GM23338 (cell line): Measurements from ENCODE around the gene GRK5. TPM values are rescaled to one million over a fixed set of nuclear protein-coding genes. Genes with fewer than 3 reads are reported as not detected.

Experiments
- ATAC-seq: fragments of 200-7000 bp; cut with Tn5 transposase; 3 replicates; pipeline ENCODE4 v1.9.1; 2020
- DNase-seq: peaks from one replicate; pipeline ENCODE4 v3.0.0-alpha.2; 2015; ENCODE audit warnings: low spot score
- H2AFZ ChIP-seq: fragments of 200-600 bp; sonication (generic); 2 replicates; pipeline ENCODE4 v1.8.0; 2016; ENCODE audit warnings: antibody characterized with exemption, mild to moderate bottlenecking, moderate library complexity
- H3F3A ChIP-seq: fragments of 200-600 bp; sonication (generic); replicated peaks from 2 replicates; pipeline ENCODE4 v1.8.0; 2017; ENCODE audit warnings: antibody characterized with exemption, mixed run types, low read depth
- H3K27ac ChIP-seq: fragments of 200-600 bp; sonication (generic); 2 replicates; pipeline ENCODE4 v1.6.1; 2016; ENCODE audit warnings: low read depth
- H3K27me3 ChIP-seq: fragments of 200-600 bp; sonication (generic); 2 replicates; pipeline ENCODE4 v1.8.0; 2016; ENCODE audit warnings: mild to moderate bottlenecking, mixed run types, moderate library complexity; ENCODE audit not compliant: insufficient read depth
- H3K36me3 ChIP-seq: fragments of 200-600 bp; sonication (generic); 2 replicates; pipeline ENCODE4 v1.8.0; 2016; ENCODE audit warnings: mild to moderate bottlenecking; ENCODE audit not compliant: insufficient read depth
- H3K4me1 ChIP-seq: fragments of 200-600 bp; sonication (generic); 2 replicates; pipeline ENCODE4 v1.8.0; 2016; ENCODE audit warnings: mild to moderate bottlenecking, moderate library complexity; ENCODE audit not compliant: insufficient read depth
- H3K4me2 ChIP-seq: fragments of 200-600 bp; sonication (generic); 2 replicates; pipeline ENCODE4 v1.7.1; 2017; ENCODE audit warnings: mixed run types
- H3K4me3 ChIP-seq: fragments of 200-600 bp; sonication (generic); 2 replicates; pipeline ENCODE4 v1.6.1; 2016; ENCODE audit warnings: mixed run types
- H3K79me2 ChIP-seq: fragments of 200-600 bp; sonication (generic); replicated peaks from 2 replicates; pipeline ENCODE4 v1.8.0; 2017; ENCODE audit warnings: mild to moderate bottlenecking; ENCODE audit not compliant: insufficient read depth
- H3K9me2 ChIP-seq: fragments of 200-600 bp; sonication (generic); 2 replicates; pipeline ENCODE4 v1.8.0; 2017; ENCODE audit not compliant: insufficient read depth
- H4K20me1 ChIP-seq: fragments of 200-600 bp; sonication (generic); replicated peaks from 2 replicates; pipeline ENCODE4 v1.8.0; 2017; ENCODE audit warnings: mild to moderate bottlenecking; ENCODE audit not compliant: insufficient read depth
- H3K27ac Mint-ChIP-seq: 2 replicates; pipeline ENCODE4 v1.8.0; 2020; ENCODE audit warnings: inconsistent platforms, mild to moderate bottlenecking, moderate library complexity, mixed read lengths
- H3K27me3 Mint-ChIP-seq: 3 replicates; pipeline ENCODE4 v1.8.0; 2022; ENCODE audit warnings: low read depth, mild to moderate bottlenecking, moderate library complexity, mixed read lengths, inconsistent platforms; ENCODE audit not compliant: insufficient read depth, poor library complexity
- H3K36me3 Mint-ChIP-seq: 3 replicates; pipeline ENCODE4 v1.8.0; 2021; ENCODE audit warnings: low read depth, mild to moderate bottlenecking, inconsistent platforms, moderate library complexity, mixed read lengths
- H3K4me1 Mint-ChIP-seq: 3 replicates; pipeline ENCODE4 v1.8.0; 2020; ENCODE audit warnings: mild to moderate bottlenecking, inconsistent platforms, mixed read lengths
- H3K4me3 Mint-ChIP-seq: 3 replicates; pipeline ENCODE4 v1.8.0; 2021; ENCODE audit warnings: moderate library complexity, mild to moderate bottlenecking, inconsistent platforms, mixed read lengths
- H3K9me3 Mint-ChIP-seq: 3 replicates; pipeline ENCODE4 v1.8.0; 2020; ENCODE audit warnings: moderate library complexity, mild to moderate bottlenecking, inconsistent platforms, mixed read lengths
- ETS1 ChIP-seq: IDR thresholded peaks from 2 replicates; pipeline ENCODE4 v1.6.1; 2016; ENCODE audit warnings: antibody characterized with exemption
- EZH2 ChIP-seq: fragments of 200-600 bp; sonication (generic); IDR thresholded peaks from one replicate; pipeline ENCODE4 v1.8.0; 2017; ENCODE audit warnings: antibody characterized with exemption, mild to moderate bottlenecking, low read depth; ENCODE audit not compliant: unreplicated experiment
- EZH2phosphoT487 ChIP-seq: fragments of 200-600 bp; sonication (generic); IDR thresholded peaks from one replicate; pipeline ENCODE4 v1.8.1; 2018; ENCODE audit warnings: antibody characterized with exemption; ENCODE audit not compliant: unreplicated experiment
- JUNB ChIP-seq: IDR thresholded peaks from one replicate; pipeline ENCODE4 v1.6.1; 2016; ENCODE audit warnings: antibody characterized with exemption; ENCODE audit not compliant: unreplicated experiment
- NANOG ChIP-seq: IDR thresholded peaks from 2 replicates; pipeline ENCODE4 v1.6.1; 2016; ENCODE audit warnings: antibody characterized with exemption, borderline replicate concordance
- POLR2AphosphoS5 ChIP-seq: IDR thresholded peaks from 2 replicates; pipeline ENCODE4 v1.6.1; 2016; ENCODE audit warnings: antibody characterized with exemption, low read depth
- REST ChIP-seq: IDR thresholded peaks from one replicate; pipeline ENCODE4 v1.6.1; 2018; ENCODE audit warnings: antibody characterized with exemption; ENCODE audit not compliant: unreplicated experiment
- ZNF114 ChIP-seq: fragments of 250-450 bp; sonication (Bioruptor Pico); IDR thresholded peaks from 2 replicates; pipeline ENCODE4 v1.5.0; 2020; ENCODE audit warnings: mild to moderate bottlenecking, moderate library complexity
- ZNF331 ChIP-seq: fragments of 250-450 bp; sonication (Bioruptor Pico); IDR thresholded peaks from 2 replicates; pipeline ENCODE4 v1.5.0; 2020; ENCODE audit warnings: low read depth, mild to moderate bottlenecking, moderate library complexity
- polyA plus RNA-seq: library from polyadenylated mRNA; unstranded; fragments of >200 nt; fragmentation: Nextera tagmentation; extraction: Ambion mirVana; gene quantifications from 2 replicates; pipeline ENCODE4 v1.2.1, GENCODE V29; 2016
- total RNA-seq: library from RNA; depleted of rRNA; stranded (reverse); fragments of >200 nt; shearing (Covaris generic); gene quantifications from 2 replicates; pipeline ENCODE4 v1.2.3, GENCODE V29; 2014
- TF ChIP-seq, protein P1 (sequence below), 2 experiments: fragments of 200-600 bp in 1 of 2; sonication (generic) in 1 of 2; conservative IDR thresholded peaks; 2 replicates each; pipeline versions ENCODE4 v1.5.1 to v1.6.1; 2016 to 2017; ENCODE audit warnings: antibody characterized with exemption in 2 of 2, low read depth in 2 of 2, mild to moderate bottlenecking in 2 of 2, moderate library complexity in 1 of 2

GRK5 gene
- total and polyA plus RNA-seq, 2 experiments from 2014 or later: 0.53 to 2.0 TPM

GRCh38 chr10:119191881-119192280 lies 15.5 kb upstream of the GRK5 start (continued):
- TF ChIP-seq, protein P1, sequence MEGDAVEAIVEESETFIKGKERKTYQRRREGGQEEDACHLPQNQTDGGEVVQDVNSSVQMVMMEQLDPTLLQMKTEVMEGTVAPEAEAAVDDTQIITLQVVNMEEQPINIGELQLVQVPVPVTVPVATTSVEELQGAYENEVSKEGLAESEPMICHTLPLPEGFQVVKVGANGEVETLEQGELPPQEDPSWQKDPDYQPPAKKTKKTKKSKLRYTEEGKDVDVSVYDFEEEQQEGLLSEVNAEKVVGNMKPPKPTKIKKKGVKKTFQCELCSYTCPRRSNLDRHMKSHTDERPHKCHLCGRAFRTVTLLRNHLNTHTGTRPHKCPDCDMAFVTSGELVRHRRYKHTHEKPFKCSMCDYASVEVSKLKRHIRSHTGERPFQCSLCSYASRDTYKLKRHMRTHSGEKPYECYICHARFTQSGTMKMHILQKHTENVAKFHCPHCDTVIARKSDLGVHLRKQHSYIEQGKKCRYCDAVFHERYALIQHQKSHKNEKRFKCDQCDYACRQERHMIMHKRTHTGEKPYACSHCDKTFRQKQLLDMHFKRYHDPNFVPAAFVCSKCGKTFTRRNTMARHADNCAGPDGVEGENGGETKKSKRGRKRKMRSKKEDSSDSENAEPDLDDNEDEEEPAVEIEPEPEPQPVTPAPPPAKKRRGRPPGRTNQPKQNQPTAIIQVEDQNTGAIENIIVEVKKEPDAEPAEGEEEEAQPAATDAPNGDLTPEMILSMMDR (conservative IDR thresholded peaks at IDR 0.05; ENCODE audit: low read depth in 2 of 2): no peak
- TF ChIP-seq ETS1: no peak
- no peak for TF ChIP-seq REST
- no peak for TF ChIP-seq ZNF331 (CRISPR knock-in tag)
- no peak for TF ChIP-seq JUNB
- TF ChIP-seq EZH2: no peak

DNA sequence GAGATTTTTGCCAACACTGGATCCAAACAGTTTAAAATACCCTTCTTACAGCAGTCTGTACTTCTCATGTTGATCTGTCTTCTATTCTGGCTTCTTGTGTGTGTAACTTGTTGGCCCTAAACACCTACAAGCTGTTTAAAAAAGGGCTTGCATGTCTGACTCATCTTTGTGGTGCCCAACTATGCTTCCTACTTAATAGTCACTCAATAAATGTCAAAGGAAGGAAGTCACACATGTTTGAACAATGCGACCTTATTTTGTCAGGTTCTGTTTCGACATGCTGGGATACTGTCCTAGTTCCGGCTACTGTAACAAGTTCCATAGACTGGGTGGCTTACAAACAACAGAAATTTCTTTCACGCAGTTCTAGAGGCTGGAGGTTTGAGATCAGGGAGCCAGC lies 9.4 kb upstream of the GRK5 start:
- Histone ChIP-seq H3K4me2 (no peak overlapping the region), H3K27me3 (no peaks in the 10 kb centered on the region), H3K4me1 (peaks cover 7% of the 10 kb centered on the region), H3K36me3 (no peaks in the 10 kb centered on the region), H3K9me2 (no peaks in the 10 kb centered on the region), H3K4me3 (no peak overlapping the region), H3F3A (no peaks in the 10 kb centered on the region), H4K20me1 (no peaks in the 10 kb centered on the region), H3K27ac (no peak overlapping the region), H2AFZ (no peak overlapping the region), H3K79me2 (no peaks in the 10 kb centered on the region)
- ATAC-seq (no peak), DNase-seq (no peak)
- H3K27me3 Mint-ChIP-seq: peaks cover 11% of the 10 kb centered on the region
- H3K4me1 Mint-ChIP-seq: peaks cover 8% of the 10 kb centered on the region; the same call in 2 of the 3 replicates
- H3K36me3 Mint-ChIP-seq: no peaks in the 10 kb centered on the region
- H3K9me3 Mint-ChIP-seq: no peaks in the 10 kb centered on the region
- no peak overlapping the region for H3K27ac Mint-ChIP-seq
- H3K4me3 Mint-ChIP-seq: no peak overlapping the region
- no peak for TF ChIP-seq NANOG
- no peak for TF ChIP-seq EZH2phosphoT487
- no peak for TF ChIP-seq JUNB
- TF ChIP-seq ZNF114 (CRISPR knock-in tag): no peak
- no peak for TF ChIP-seq EZH2
- no peak for TF ChIP-seq ZNF331 (CRISPR knock-in tag)
- TF ChIP-seq POLR2AphosphoS5: no peak
